K562 (cell line): ENCODE results near the gene DGCR8. TPM values are rescaled to one million over a fixed set of nuclear protein-coding genes. Genes with fewer than 3 reads are reported as not detected.

ENCODE experiments used
- ATAC-seq: fragments of 200-7000 bp; cut with Tn5 transposase; 3 replicates; pipeline ENCODE4 v1.9.1; 2020; ENCODE audit warnings: moderate library complexity
- BruUV-seq: library from RNA; stranded (reverse); fragments of 400-500 nt; replicated peaks from 2 replicates; lab custom pipeline; 2021; lab: Mats Ljungman, UMichigan
- CTCF ChIA-PET: fragments of 300-600 bp; formaldehyde crosslinking; extraction: SDS; loops from one replicate; lab custom pipeline; 2021; ENCODE audit warnings: low intra/inter-chr PET ratio; lab: Yijun Ruan, JAX
- POLR2A ChIA-PET: fragments of 300-600, 350-650 bp; sonication (Branson Sonifier 250); formaldehyde crosslinking; extraction: SDS; loops from one replicate; lab custom pipeline; 2021; ENCODE audit warnings: antibody characterized with exemption, inconsistent platforms; lab: Yijun Ruan, JAX
- DNase-seq, 4 experiments: peaks; one replicate each; pipeline versions ENCODE4 v3.0.0 to v3.0.0-alpha.2; 2011 to 2018; ENCODE audit warnings: low spot score in 3 of 4, mixed read lengths in 3 of 4; ENCODE audit errors: extremely low read depth in 1 of 4
- FAIRE-seq: peaks from 2 replicates; lab custom pipeline; 2011; peaks lifted over from hg19 to GRCh38; lab: Jason Lieb, UNC
- H2AFZ ChIP-seq: 2 replicates; pipeline ENCODE4 v1.6.0; 2011; ENCODE audit warnings: low read depth, low read length, control low read depth, inconsistent platforms
- H3K27ac ChIP-seq: fragments of 200-600 bp; 3 replicates; pipeline ENCODE4 v1.8.0; 2011; ENCODE audit warnings: low read depth, mild to moderate bottlenecking, control low read depth, inconsistent platforms, low read length, moderate library complexity, mixed read lengths; ENCODE audit errors: extremely low read depth
- H3K27me3 ChIP-seq, 2 experiments: fragments of 300-600 bp in 1 of 2; 2 replicates in 1 of 2; 3 replicates in 1 of 2; pipeline versions ENCODE4 v1.6.0 to v1.8.0; 2011; ENCODE audit warnings: inconsistent platforms in 2 of 2, low read length in 2 of 2, mild to moderate bottlenecking in 1 of 2, mixed read lengths in 1 of 2, moderate library complexity in 1 of 2; ENCODE audit not compliant: control insufficient read depth in 2 of 2, insufficient read depth in 2 of 2
- H3K36me3 ChIP-seq: fragments of 300-600 bp; 3 replicates; pipeline ENCODE4 v1.8.0; 2011; ENCODE audit warnings: mild to moderate bottlenecking, low read length, inconsistent platforms; ENCODE audit not compliant: control insufficient read depth, insufficient read depth
- H3K4me1 ChIP-seq, 2 experiments: fragments of 200-600 bp in 1 of 2; replicated peaks in 1 of 2; 2 replicates in 1 of 2; 3 replicates in 1 of 2; pipeline versions ENCODE4 v1.5.1 to v1.8.0; 2011; ENCODE audit warnings: inconsistent platforms in 2 of 2, low read length in 2 of 2, mild to moderate bottlenecking in 1 of 2, mixed read lengths in 1 of 2, moderate library complexity in 1 of 2; ENCODE audit not compliant: control insufficient read depth in 2 of 2, insufficient read depth in 2 of 2
- H3K4me2 ChIP-seq: 2 replicates; pipeline ENCODE4 v1.6.1; 2011; ENCODE audit warnings: low read length, control low read depth, inconsistent platforms, mixed read lengths; ENCODE audit not compliant: insufficient read depth
- H3K4me3 ChIP-seq: fragments of 200-600 bp; sonication (generic), shearing (Covaris generic); 2 replicates; pipeline ENCODE4 v1.5.1; 2016; ENCODE audit warnings: control low read depth, inconsistent platforms
- H3K79me2 ChIP-seq: fragments of 200-600 bp; 3 replicates; pipeline ENCODE4 v1.8.0; 2011; ENCODE audit warnings: low read length, inconsistent platforms; ENCODE audit not compliant: control insufficient read depth, insufficient read depth
- H3K9ac ChIP-seq, 2 experiments: 2 replicates each; pipeline versions ENCODE4 v1.6.0 to v1.6.1; 2011; ENCODE audit warnings: low read depth in 2 of 2, low read length in 2 of 2, control low read depth in 1 of 2, inconsistent platforms in 1 of 2, mild to moderate bottlenecking in 1 of 2, mixed read lengths in 1 of 2; ENCODE audit not compliant: insufficient read depth in 1 of 2
- H3K9me1 ChIP-seq: one replicate; pipeline ENCODE4 v1.6.0; 2011; ENCODE audit warnings: inconsistent platforms, mild to moderate bottlenecking, low read length, moderate library complexity; ENCODE audit not compliant: control insufficient read depth, insufficient read depth
- H3K9me3 ChIP-seq: replicated peaks from 2 replicates; pipeline ENCODE4 v1.5.1; 2011; ENCODE audit warnings: low read depth, low read length, inconsistent platforms; ENCODE audit not compliant: control insufficient read depth, insufficient read depth
- H4K20me1 ChIP-seq: replicated peaks from 2 replicates; pipeline ENCODE4 v1.6.1; 2011; ENCODE audit warnings: low read length, inconsistent platforms, mixed read lengths; ENCODE audit not compliant: control insufficient read depth, insufficient read depth
- CAMTA2 ChIP-seq: fragments of 250-450 bp; sonication (Bioruptor Pico); conservative IDR thresholded peaks from 2 replicates; pipeline ENCODE4 v1.5.1; 2022
- ETS1 ChIP-seq: conservative IDR thresholded peaks from 2 replicates; pipeline ENCODE4 v1.6.1; 2011; ENCODE audit warnings: low read depth, mild to moderate bottlenecking, low read length; ENCODE audit not compliant: control insufficient read depth
- EZH2 ChIP-seq: IDR thresholded peaks from 2 replicates; pipeline ENCODE4 v1.6.1; 2012; ENCODE audit warnings: low read depth, mild to moderate bottlenecking, inconsistent platforms, low read length, borderline replicate concordance
- HDAC6 ChIP-seq: IDR thresholded peaks from 2 replicates; pipeline ENCODE4 v1.6.1; 2012; ENCODE audit warnings: low read depth, mild to moderate bottlenecking, control low read depth, inconsistent platforms, low read length, moderate library complexity
- HMG20B ChIP-seq: fragments of 250-450 bp; sonication (Bioruptor Pico); IDR thresholded peaks from 2 replicates; pipeline ENCODE4 v1.5.0; 2021; ENCODE audit warnings: mild to moderate bottlenecking
- PRPF4 ChIP-seq: fragments of 200-400 bp; formaldehyde crosslinking; IDR thresholded peaks from one replicate; pipeline ENCODE4 v1.6.1; 2017; ENCODE audit warnings: low read length, low read depth, mild to moderate bottlenecking; ENCODE audit not compliant: insufficient read depth, poor library complexity, severe bottlenecking
- ZC3H11A ChIP-seq: IDR thresholded peaks from 2 replicates; pipeline ENCODE4 v1.6.1; 2012; ENCODE audit warnings: low read depth, low read length, improper control_type of control experiment
- ZFP1 ChIP-seq: fragments of 450-650 bp; formaldehyde crosslinking; IDR thresholded peaks from 2 replicates; pipeline ENCODE4 v1.4.0; 2020; ENCODE audit warnings: mild to moderate bottlenecking, mixed read lengths
- ZNF583 ChIP-seq: fragments of 250-450 bp; sonication (Bioruptor Pico); IDR thresholded peaks from 2 replicates; pipeline ENCODE4 v1.4.0; 2020
- ZNF668 ChIP-seq: fragments of 250-450 bp; sonication (Bioruptor Pico); IDR thresholded peaks from 2 replicates; pipeline ENCODE4 v1.8.0; 2022; ENCODE audit warnings: mild to moderate bottlenecking, inconsistent platforms
- WGBS: fragments of 100-300 bp; shearing (Covaris generic); methylation state at CpG from one replicate; pipeline ENCODE4 v1.1.6; 2016; ENCODE audit warnings: low coverage, mixed read lengths; ENCODE audit not compliant: insufficient coverage; ENCODE audit errors: missing lambda C conversion rate; 5-methylcytosine and 5-hydroxymethylcytosine counted together
- in situ Hi-C: fragments of 300-500 bp; cut with MboI; formaldehyde crosslinking; loops from 4 replicates; pipeline ENCODE4 v1.15.0; 2018; ENCODE audit warnings: inconsistent platforms, mixed read lengths
- intact Hi-C: fragments of 100-400 bp; cut with micrococcal nuclease; formaldehyde crosslinking; loops from 2 replicates; pipeline ENCODE4 v1.14.2; 2022
- polyA plus RNA-seq, 8 experiments: library from polyadenylated mRNA; depleted of rRNA in 4 of 8; stranded (reverse) in 5 of 8; unstranded in 3 of 8; fragments of >200 nt; fragmentation: Nextera tagmentation in 2 of 8; fragmentation: Illumina TruSeq in 1 of 8; extraction: Ambion mirVana in 2 of 8; extraction: Trizol in 1 of 8; gene quantifications; 2 replicates each; pipeline versions ENCODE4 v1.2.1 to v1.2.3, GENCODE V29; 2011 to 2014; ENCODE audit warnings: inconsistent platforms in 1 of 8, missing spikeins in 1 of 8
- total RNA-seq, 7 experiments: library from RNA; depleted of rRNA in 6 of 7; stranded (reverse); fragments of >200 nt in 6 of 7; fragmentation: Illumina TruSeq in 2 of 7; extraction: Trizol in 2 of 7; gene quantifications; 2 replicates each; pipeline versions ENCODE4 v1.2.1 to v1.2.3, GENCODE V29; 2011 to 2021; ENCODE audit warnings: low replicate concordance in 1 of 7
- TF ChIP-seq, protein P1 (sequence below): fragments of 250-450 bp; sonication (Bioruptor Pico); IDR thresholded peaks from 2 replicates; pipeline ENCODE4 v1.9.0; 2021; ENCODE audit warnings: mild to moderate bottlenecking

DGCR8 gene
- total and polyA plus RNA-seq, 9 of the 15 experiments (the other 6 are each of a cell fraction or from before 2014, with no cell fraction given): 5.9 to 144 (median 80.1) TPM

GRCh38 chr22:20130319-20130718, 50.3 kb downstream of the DGCR8 start:
- no peak for FAIRE-seq
- no peak overlapping the region for H3K27ac ChIP-seq
- H3K9ac ChIP-seq: peak overlapping the region in 1 of 2 experiments; percentile 93; a peak in 2 of 4 replicates
- H3K4me1 ChIP-seq: peaks cover 11 to 79% of the 10 kb centered on the region in 2 experiments
- H3K4me2 ChIP-seq: no peak overlapping the region; the same call in 1 of the 2 replicates
- intact Hi-C loops: no loop called here
- 69% methylated on average over 3 of the region's 3 CpGs for WGBS
- in situ Hi-C loops: no loop called here
- no TSS peak for BruUV-seq
- no peaks in the 10 kb centered on the region for H3K9me3 ChIP-seq
- H2AFZ ChIP-seq: no peak overlapping the region
- ChIA-PET CTCF (interaction anchor here (0.5 to 5.8 kb wide), 2 partner anchors 159 to 536 kb away, joined by 5 to 80 read pairs; no protein-coding TSS in a partner anchor), POLR2A (interaction anchor here (0.6 to 8.3 kb wide), 14 partner anchors 8 to 406 kb away, joined by 3 to 212 read pairs (median 3); partner anchors contain the start of genes GP1BB, RANBP1 and TRMT2A)
- ATAC-seq: no peak
- H4K20me1 ChIP-seq: peaks cover 70% of the 10 kb centered on the region
- no peaks in the 10 kb centered on the region for H3K27me3 ChIP-seq
- peaks cover 30% of the 10 kb centered on the region; the same call in 2 of the 3 replicates for H3K36me3 ChIP-seq
- peaks cover 21% of the 10 kb centered on the region for H3K79me2 ChIP-seq
- H3K9me1 ChIP-seq: peaks cover 4% of the 10 kb centered on the region
- H3K4me3 ChIP-seq: no peak overlapping the region
- DNase-seq: no peak
- no peak for TF ChIP-seq EZH2
- 0 out of 2 replicates have a peak, but pooled peaks have one; percentile 22 for TF ChIP-seq HDAC6
- TF ChIP-seq ZNF668 (CRISPR knock-in tag): no peak
- 0 out of 2 replicates have a peak, but pooled peaks have one; percentile 33 for TF ChIP-seq ETS1
- TF ChIP-seq ZFP1 (CRISPR knock-in tag): no peak
- TF ChIP-seq ZC3H11A: no peak
- 0 out of 2 replicates have a peak, but pooled peaks have one; percentile 82 for TF ChIP-seq CAMTA2
- no peak for TF ChIP-seq HMG20B
- no peak for TF ChIP-seq ZNF583 (CRISPR knock-in tag)
- no peak for TF ChIP-seq PRPF4
- TF ChIP-seq, protein P1, sequence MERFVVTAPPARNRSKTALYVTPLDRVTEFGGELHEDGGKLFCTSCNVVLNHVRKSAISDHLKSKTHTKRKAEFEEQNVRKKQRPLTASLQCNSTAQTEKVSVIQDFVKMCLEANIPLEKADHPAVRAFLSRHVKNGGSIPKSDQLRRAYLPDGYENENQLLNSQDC (CRISPR knock-in tag): 0 out of 2 replicates have a peak, but pooled peaks have one; percentile 67
